Measurements from ENCODE around the gene FNBP1.

The FNBP1 gene

DNA sequence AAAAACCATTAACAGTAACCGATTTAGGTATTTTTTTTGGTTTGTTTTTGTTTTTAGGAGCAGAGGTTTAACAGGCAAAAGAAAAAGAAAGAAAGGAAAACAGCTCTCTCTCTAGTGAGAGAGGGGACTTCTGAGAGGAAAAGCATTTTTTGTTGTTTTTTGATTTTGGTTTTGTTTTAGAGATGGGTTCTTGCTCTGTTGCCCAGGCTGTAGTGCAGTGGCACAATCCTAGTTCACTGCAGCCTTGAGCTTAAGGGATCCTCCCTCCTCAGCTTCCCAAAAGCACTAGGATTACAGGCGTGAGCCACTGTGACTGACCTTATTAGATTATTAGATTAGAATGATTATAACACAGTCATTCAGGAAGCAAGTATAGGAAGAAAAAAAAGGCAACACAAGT, 197.6 kb downstream of the FNBP1 start:
- no peak for DNase-seq (ENCODE audit: low read depth)
- H3K4me3 ChIP-seq (ENCODE audit: low read depth, low read length), result no peak overlapping the region
- TF ChIP-seq, protein P1, sequence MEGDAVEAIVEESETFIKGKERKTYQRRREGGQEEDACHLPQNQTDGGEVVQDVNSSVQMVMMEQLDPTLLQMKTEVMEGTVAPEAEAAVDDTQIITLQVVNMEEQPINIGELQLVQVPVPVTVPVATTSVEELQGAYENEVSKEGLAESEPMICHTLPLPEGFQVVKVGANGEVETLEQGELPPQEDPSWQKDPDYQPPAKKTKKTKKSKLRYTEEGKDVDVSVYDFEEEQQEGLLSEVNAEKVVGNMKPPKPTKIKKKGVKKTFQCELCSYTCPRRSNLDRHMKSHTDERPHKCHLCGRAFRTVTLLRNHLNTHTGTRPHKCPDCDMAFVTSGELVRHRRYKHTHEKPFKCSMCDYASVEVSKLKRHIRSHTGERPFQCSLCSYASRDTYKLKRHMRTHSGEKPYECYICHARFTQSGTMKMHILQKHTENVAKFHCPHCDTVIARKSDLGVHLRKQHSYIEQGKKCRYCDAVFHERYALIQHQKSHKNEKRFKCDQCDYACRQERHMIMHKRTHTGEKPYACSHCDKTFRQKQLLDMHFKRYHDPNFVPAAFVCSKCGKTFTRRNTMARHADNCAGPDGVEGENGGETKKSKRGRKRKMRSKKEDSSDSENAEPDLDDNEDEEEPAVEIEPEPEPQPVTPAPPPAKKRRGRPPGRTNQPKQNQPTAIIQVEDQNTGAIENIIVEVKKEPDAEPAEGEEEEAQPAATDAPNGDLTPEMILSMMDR (IDR thresholded peaks at IDR 0.05; ENCODE audit: control insufficient read depth, extremely low read depth, insufficient read depth), result no peak

GRCh38 chr9:129841071-129841470, 201.9 kb downstream of the FNBP1 start:
- no peak overlapping the region for H3K4me3 ChIP-seq (ENCODE audit: low read depth, low read length)
- DNase-seq (ENCODE audit: low read depth), result no peak
- TF ChIP-seq, protein P1 (IDR thresholded peaks at IDR 0.05; ENCODE audit: control insufficient read depth, extremely low read depth, insufficient read depth), result no peak

DNA sequence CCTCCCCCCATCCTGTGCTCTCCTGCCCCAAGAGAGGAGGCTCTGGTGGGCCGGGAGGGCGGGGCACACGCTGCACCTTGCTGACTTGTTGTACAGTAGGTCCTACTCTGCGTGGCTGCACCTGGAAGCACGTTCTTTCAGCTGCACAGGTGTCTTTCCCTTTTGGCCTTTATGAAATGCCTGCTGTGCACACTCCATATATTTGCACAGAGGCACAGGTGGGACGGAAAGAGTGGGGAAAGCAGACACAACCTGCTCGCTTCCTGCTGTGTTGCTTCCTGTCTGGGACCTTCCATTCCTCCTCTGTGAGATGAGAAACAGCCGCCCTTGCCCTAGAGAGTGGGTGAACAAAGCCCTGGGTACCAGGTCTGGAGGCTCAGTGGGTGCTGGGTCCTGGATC, 203.0 kb downstream of the FNBP1 start:
- TF ChIP-seq, protein P1 (IDR thresholded peaks at IDR 0.05; ENCODE audit: control insufficient read depth, extremely low read depth, insufficient read depth), result no peak
- H3K4me3 ChIP-seq (ENCODE audit: low read depth, low read length), result no peak overlapping the region
- no peak for DNase-seq (ENCODE audit: low read depth)

GRCh38 chr9:129839324-129840023, 203.5 kb downstream of the FNBP1 start:
- H3K4me3 ChIP-seq (ENCODE audit: low read depth, low read length), result no peak overlapping the region
- DNase-seq (ENCODE audit: low read depth), result no peak
- TF ChIP-seq, protein P1 (IDR thresholded peaks at IDR 0.05; ENCODE audit: control insufficient read depth, extremely low read depth, insufficient read depth), result no peak

DNA sequence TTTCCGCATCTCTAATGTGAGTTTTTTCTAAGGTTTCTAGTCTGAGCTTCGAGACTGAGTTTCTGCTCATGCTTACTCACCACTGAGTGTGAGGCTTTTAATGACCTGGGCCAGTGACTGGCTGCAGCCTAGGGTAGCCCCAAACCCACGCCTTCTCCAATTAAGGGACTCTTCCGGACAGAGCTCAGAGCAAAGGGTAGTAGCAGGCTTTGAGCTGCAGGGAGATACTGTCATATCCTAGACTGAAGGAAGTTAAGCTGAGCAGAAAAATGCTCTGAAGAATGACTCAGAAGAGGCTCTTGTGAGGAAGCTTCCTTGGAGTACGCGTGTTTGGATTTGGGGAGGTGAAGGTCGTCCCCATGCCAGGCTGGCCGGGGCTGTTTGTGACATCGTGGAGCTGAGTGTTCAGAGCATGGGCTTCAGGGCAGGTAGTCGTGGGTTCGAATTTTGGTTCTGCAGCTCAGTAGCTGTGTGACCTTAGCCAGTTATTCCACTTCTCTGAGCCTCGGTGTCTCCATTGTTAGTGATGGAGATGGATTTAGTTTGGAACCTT, 204.2 kb downstream of the FNBP1 start:
- DNase-seq (ENCODE audit: low read depth), result no peak
- H3K4me3 ChIP-seq (ENCODE audit: low read depth, low read length), result no peak overlapping the region
- TF ChIP-seq, protein P1 (IDR thresholded peaks at IDR 0.05; ENCODE audit: control insufficient read depth, extremely low read depth, insufficient read depth), result no peak

All from LNCaP clone FGC (cell line).